Erythroblast (primary cell): ENCODE results near the gene SULT1E1.

Source experiments
- DNase-seq, 2 experiments: peaks; one replicate each; lab custom pipeline; 2025; lab: John Stamatoyannopoulos, UW
- GATA1 ChIP-seq: IDR thresholded peaks from 2 replicates; pipeline ENCODE4 v1.6.1; 2011; ENCODE audit warnings: low read depth, mild to moderate bottlenecking, control low read depth, low read length, moderate library complexity
- POLR2A ChIP-seq: IDR thresholded peaks from 2 replicates; pipeline ENCODE4 v1.6.1; 2011; ENCODE audit warnings: mild to moderate bottlenecking, low read length

The SULT1E1 gene

GRCh38 chr4:69800599-69800998 is 59.3 kb downstream of the SULT1E1 start:
- DNase-seq, result no peak
- no peak for TF ChIP-seq POLR2A
- TF ChIP-seq GATA1, result no peak

GRCh38 chr4:69799337-69799736 is 60.6 kb downstream of the SULT1E1 start:
- no peak for TF ChIP-seq POLR2A
- TF ChIP-seq GATA1, result no peak
- no peak for DNase-seq

DNA sequence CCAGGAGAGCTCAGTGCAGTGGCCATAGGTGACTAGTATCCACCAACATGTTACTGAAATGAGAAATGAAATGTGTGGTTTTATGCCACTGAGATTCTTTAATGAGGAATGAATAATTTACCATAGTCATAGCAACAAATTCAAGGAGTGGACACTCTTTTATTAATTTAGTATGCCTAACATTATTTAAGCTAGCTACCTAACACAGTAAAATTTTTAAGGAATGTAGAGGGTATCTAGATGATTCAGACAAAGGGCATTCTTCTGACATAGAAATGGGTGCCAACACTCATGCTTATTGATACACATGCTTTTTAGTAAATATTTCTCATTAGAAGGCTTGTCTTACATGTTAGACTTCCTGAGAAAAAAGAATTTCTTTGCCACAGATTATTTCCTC is 66.2 kb downstream of the SULT1E1 start:
- no peak for DNase-seq
- TF ChIP-seq POLR2A, result no peak
- no peak for TF ChIP-seq GATA1
